ENCODE measurements around the gene TSHZ2.

DNA sequence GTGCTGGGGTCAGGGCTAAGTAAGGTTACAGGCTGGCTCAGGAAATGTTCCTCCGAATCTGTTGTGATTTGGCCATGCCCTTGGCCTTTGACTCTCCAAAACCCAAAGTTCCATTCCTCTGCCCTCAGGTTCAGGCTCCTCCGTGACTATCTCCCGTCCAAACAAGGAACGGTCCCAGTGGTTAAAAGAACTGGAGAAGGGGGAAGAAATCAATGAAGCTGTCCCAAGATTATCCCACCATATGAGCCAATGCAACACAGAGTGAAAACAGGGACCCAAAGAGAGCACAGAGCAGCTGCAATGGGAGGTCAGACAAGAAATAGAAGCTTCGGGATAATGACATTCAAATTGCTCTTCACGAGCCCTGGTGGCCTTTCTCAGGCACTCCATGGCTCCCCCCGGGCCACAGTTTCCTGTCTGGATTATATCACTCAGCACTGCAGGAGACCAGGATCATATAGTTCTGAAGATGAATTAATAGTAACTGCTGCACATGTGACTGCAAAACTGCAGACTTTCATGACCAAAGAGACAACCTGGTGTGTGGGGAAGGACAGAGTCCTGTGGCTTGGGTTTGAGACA, 410.2 kb downstream of the TSHZ2 start:
- no peak for TF ChIP-seq POLR2AphosphoS5 (IDR thresholded peaks at IDR 0.05; ENCODE audit: insufficient read depth in 1 of 2, low read depth in 1 of 2)
- TF ChIP-seq, protein P1, sequence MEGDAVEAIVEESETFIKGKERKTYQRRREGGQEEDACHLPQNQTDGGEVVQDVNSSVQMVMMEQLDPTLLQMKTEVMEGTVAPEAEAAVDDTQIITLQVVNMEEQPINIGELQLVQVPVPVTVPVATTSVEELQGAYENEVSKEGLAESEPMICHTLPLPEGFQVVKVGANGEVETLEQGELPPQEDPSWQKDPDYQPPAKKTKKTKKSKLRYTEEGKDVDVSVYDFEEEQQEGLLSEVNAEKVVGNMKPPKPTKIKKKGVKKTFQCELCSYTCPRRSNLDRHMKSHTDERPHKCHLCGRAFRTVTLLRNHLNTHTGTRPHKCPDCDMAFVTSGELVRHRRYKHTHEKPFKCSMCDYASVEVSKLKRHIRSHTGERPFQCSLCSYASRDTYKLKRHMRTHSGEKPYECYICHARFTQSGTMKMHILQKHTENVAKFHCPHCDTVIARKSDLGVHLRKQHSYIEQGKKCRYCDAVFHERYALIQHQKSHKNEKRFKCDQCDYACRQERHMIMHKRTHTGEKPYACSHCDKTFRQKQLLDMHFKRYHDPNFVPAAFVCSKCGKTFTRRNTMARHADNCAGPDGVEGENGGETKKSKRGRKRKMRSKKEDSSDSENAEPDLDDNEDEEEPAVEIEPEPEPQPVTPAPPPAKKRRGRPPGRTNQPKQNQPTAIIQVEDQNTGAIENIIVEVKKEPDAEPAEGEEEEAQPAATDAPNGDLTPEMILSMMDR (IDR thresholded peaks at IDR 0.05), result no peak

Data from vagina (tissue), 2 donors.